Myocyte (in vitro differentiated cells): ENCODE data around the gene PPARA. TPM values are rescaled to one million over a fixed set of nuclear protein-coding genes. Genes with fewer than 3 reads are reported as not detected.

Source experiments
- DNase-seq: peaks from one replicate; pipeline ENCODE4 v3.0.0-alpha.2; 2012; ENCODE audit warnings: low read depth
- microRNA counts: library from miRNA; unstranded; fragments of <30 nt; microRNA quantifications from one replicate; lab custom pipeline; 2016
- total RNA-seq: library from RNA; depleted of rRNA; stranded (reverse); fragments of >200 nt; gene quantifications from 2 replicates; pipeline ENCODE4 v1.2.3, GENCODE V29; 2014

The PPARA gene
- total RNA-seq, 1 donor from 2014 or later: 17.5 TPM

- DNase-seq: peak; percentile 81
Observed at GRCh38 chr22:46290121-46290842, 140.0 kb downstream of the PPARA start.

- no peak for DNase-seq
Observed at GRCh38 chr22:46290843-46291785, 140.8 kb downstream of the PPARA start.

GRCh38 chr22:46292173-46292572, 141.8 kb downstream of the PPARA start:
- no peak for DNase-seq

- DNase-seq: no peak
Observed at GRCh38 chr22:46292732-46293131, 142.4 kb downstream of the PPARA start.

MicroRNAs encoded within 50 kb of the gene (microRNA counts, 767-probe panel; counts per million panel counts)
- microRNA hsa-let-7b-5p (lab: Ali Mortazavi, UCI): 18,580 counts per million, percentile 97 among the panel's probes with 10 or more counts

Other genes starting within 250 kb of the PPARA start
- gene WNT7B, start 173.4 kb upstream of the PPARA start, total RNA-seq: not detected in 2 replicates
- 11.6 and 21.3 TPM in 2 replicates for gene CDPF1, start 99.8 kb downstream of the PPARA start, total RNA-seq
- not detected in 2 replicates for gene PKDREJ, start 112.8 kb downstream of the PPARA start, total RNA-seq
- 31.5 and 38.9 TPM in 2 replicates for gene TTC38, start 117.5 kb downstream of the PPARA start, total RNA-seq
- 0.35 and 0.47 TPM in 2 replicates for gene GTSE1, start 146.3 kb downstream of the PPARA start, total RNA-seq
- gene TRMU, start 185.2 kb downstream of the PPARA start, total RNA-seq: 34.9 and 40.2 TPM in 2 replicates